Smooth muscle cell (in vitro differentiated cells): ENCODE results near the gene PRRT1B. TPM values are rescaled to one million over a fixed set of nuclear protein-coding genes. Genes with fewer than 3 reads are reported as not detected.

Experiments
- DNase-seq: peaks from one replicate; lab custom pipeline; 2025; ENCODE audit not compliant: unreplicated experiment; lab: John Stamatoyannopoulos, UW
- H2AFZ ChIP-seq: fragments of 200-600 bp; sonication (generic); 2 replicates; pipeline ENCODE4 v1.6.0; 2016; ENCODE audit warnings: antibody characterized with exemption, low read depth, mild to moderate bottlenecking
- H3F3A ChIP-seq: fragments of 200-600 bp; sonication (generic); 2 replicates; pipeline ENCODE4 v1.6.0; 2017; ENCODE audit warnings: antibody characterized with exemption, low read depth
- H3K27ac ChIP-seq: fragments of 200-600 bp; sonication (generic); 2 replicates; pipeline ENCODE4 v1.5.1; 2016; ENCODE audit warnings: low read depth, mild to moderate bottlenecking
- H3K27me3 ChIP-seq: fragments of 200-600 bp; sonication (generic); 2 replicates; pipeline ENCODE4 v1.6.1; 2016; ENCODE audit warnings: low read depth, mild to moderate bottlenecking
- H3K36me3 ChIP-seq: fragments of 200-600 bp; sonication (generic); 2 replicates; pipeline ENCODE4 v1.5.1; 2016; ENCODE audit warnings: low read depth
- H3K4me1 ChIP-seq: fragments of 200-600 bp; sonication (generic); 2 replicates; pipeline ENCODE4 v1.5.1; 2016; ENCODE audit warnings: low read depth
- H3K4me2 ChIP-seq: fragments of 200-600 bp; sonication (generic); 2 replicates; pipeline ENCODE4 v1.6.0; 2016; ENCODE audit warnings: mild to moderate bottlenecking
- H3K4me3 ChIP-seq: fragments of 200-600 bp; sonication (generic); 2 replicates; pipeline ENCODE4 v1.5.1; 2016; ENCODE audit warnings: mild to moderate bottlenecking
- H3K79me2 ChIP-seq: fragments of 200-600 bp; sonication (generic); 2 replicates; pipeline ENCODE4 v1.6.0; 2016; ENCODE audit warnings: low read depth, mild to moderate bottlenecking
- H3K9ac ChIP-seq: fragments of 200-600 bp; sonication (generic); 2 replicates; pipeline ENCODE4 v1.6.0; 2016; ENCODE audit warnings: low read depth
- H3K9me3 ChIP-seq: fragments of 200-600 bp; sonication (generic); replicated peaks from 2 replicates; pipeline ENCODE4 v1.5.1; 2016; ENCODE audit warnings: low read depth
- H4K20me1 ChIP-seq: fragments of 200-600 bp; sonication (generic); 2 replicates; pipeline ENCODE4 v1.6.0; 2016; ENCODE audit warnings: low read depth
- CTCF ChIP-seq: fragments of 200-600 bp; sonication (generic); IDR thresholded peaks from 2 replicates; pipeline ENCODE4 v1.5.1; 2017; ENCODE audit warnings: borderline replicate concordance, mild to moderate bottlenecking, antibody characterized with exemption; ENCODE audit not compliant: insufficient read depth, poor library complexity, severe bottlenecking
- WGBS: methylation state at CpG from one replicate; pipeline ENCODE4 v1.1.7; 2016; ENCODE audit warnings: low lambda C conversion rate; 5-methylcytosine and 5-hydroxymethylcytosine counted together
- polyA plus RNA-seq: library from polyadenylated mRNA; unstranded; fragments of >200 nt; fragmentation: Nextera tagmentation; extraction: Ambion mirVana; gene quantifications from 2 replicates; pipeline ENCODE4 v1.2.1, GENCODE V29; 2016
- total RNA-seq: library from RNA; depleted of rRNA; stranded (reverse); fragments of >200 nt; gene quantifications from 2 replicates; pipeline ENCODE4 v1.2.3, GENCODE V29; 2014

Gene PRRT1B
- total and polyA plus RNA-seq, 2 experiments from 2014 or later: not detected

DNA sequence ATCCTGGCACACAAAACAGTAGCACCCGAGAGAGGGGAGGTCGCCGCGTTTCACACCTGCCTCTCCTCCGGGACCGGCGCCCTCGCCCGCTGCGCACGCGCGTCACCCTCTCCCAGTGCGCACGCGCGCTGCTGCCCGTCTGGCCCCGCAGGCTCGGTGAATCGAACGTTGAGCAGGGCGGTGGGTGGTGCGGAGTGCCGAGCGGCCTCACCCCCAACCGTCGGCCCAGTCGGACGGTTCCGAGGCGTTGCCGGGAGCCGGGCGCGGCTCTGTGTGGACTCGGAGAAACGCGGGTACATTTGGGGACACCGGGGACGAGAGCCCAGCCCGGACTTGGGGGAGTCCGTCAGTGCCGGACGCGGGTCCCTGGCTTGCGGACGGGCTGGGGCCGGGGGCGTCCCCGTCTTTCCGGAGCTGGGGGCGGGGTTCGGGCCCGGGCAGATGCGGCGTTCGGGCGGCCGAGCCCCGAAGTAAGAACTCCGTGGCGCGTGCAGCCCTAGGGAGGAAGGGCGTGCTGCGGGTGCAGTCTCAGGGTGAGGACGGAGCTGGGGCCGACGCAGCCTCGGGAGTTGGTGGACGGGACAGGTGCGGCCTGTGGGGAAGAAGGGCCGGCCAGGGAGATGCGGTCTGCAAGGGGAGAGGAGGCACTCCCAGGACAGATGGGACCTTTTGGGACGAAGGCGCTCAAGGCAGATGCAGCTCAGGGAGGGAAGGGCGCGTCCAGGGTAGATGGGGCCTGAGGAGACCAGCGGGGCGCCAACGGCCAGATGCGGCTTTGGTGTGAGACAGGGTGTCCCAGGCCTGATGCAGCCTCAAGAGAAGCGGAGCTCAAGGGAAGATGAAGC is 42.3 kb upstream of the PRRT1B start, which contains the start of gene POMT1:
TSS of gene POMT1 (plus strand) at position 138 of the 845 bp plus-strand sequence. CDS start 1,301 bp downstream, outside the sequence.
- Histone ChIP-seq H3K4me1 (peaks cover 11% of the 10 kb centered on the region), H3K4me2 (peak within 1 kb of the TSS; percentile 88), H3F3A (peaks cover 29% of the 10 kb centered on the region), H4K20me1 (peaks cover 34% of the 10 kb centered on the region), H3K9ac (peak within 1 kb of the TSS; percentile 76), H3K27me3 (no peaks in the 10 kb centered on the region), H3K4me3 (peak within 1 kb of the TSS; percentile 80), H2AFZ (no peak within 1 kb of the TSS), H3K79me2 (no peaks in the 10 kb centered on the region), H3K9me3 (no peaks in the 10 kb centered on the region), H3K27ac (no peak within 1 kb of the TSS), H3K36me3 (peaks cover 2% of the 10 kb centered on the region)
- TF ChIP-seq CTCF: no peak
- WGBS: 3% methylated on average over 60 of the region's 83 CpGs
- peak; percentile 41 for DNase-seq

DNA sequence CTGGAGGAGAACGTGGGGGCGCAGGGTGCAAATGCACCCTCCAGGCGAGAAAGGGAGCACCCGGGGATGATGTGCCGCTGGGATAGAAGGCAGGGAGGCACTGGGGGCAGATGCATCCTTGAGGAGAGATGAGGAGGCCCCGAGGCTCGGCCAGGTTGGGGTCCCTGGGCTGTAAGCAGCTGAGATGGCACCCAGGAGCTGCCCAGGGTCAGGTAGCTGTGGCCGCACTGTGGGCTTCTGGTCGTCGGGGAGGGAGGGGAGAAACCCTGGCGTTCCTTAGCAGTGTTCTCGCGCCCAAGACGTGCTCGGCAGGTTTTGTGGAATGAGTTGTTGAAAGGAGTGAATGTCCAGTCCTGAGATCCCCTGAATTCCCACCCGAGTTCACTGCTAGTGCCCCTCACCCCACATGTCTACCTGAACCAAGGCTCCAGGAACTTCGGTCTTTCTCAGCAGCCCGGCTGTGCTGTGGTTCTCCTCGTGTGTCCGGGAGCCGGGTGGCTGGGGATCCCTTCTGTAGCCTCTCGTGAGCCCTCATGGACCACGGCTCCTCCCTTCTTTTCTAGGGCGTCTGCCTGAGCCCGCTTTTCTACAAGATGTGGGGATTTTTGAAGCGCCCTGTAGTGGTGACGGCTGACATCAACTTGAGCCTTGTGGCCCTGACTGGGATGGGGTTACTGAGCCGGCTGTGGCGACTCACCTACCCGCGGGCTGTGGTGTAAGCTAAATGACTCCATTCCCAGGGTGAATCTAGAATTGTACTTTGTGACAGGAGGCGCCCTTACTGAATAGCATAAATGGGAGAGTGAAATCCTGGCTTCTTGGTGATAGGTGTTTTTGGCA is 41.5 kb upstream of the PRRT1B start:
- H3K27ac ChIP-seq: no peak overlapping the region
- DNase-seq: no peak

DNA sequence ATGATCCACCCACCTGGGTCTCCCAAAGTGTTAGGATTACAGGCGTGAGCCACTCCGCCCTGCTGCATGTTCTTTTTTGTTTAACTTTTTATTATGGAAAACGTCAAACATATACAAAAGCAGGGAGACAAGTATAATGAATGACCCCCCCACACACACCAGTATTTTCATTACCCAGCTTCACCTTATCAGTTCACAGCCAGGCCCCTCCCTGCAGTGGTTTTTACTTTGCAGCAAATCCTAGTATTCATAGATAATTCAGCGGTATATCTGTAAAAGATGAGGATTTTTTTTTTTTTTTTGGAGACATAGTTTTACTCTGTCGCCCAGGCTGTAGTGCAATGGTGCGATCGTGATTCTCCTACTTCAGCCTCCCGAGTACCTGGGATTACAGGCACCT is 40.3 kb upstream of the PRRT1B start:
- H3F3A ChIP-seq: peaks cover 10% of the 10 kb centered on the region
- no peaks in the 10 kb centered on the region for H3K79me2 ChIP-seq
- H3K9ac ChIP-seq: no peak overlapping the region
- H3K27ac ChIP-seq: no peak overlapping the region
- no peaks in the 10 kb centered on the region for H3K9me3 ChIP-seq
- DNase-seq: no peak
- no peak for TF ChIP-seq CTCF
- H4K20me1 ChIP-seq: peaks cover 18% of the 10 kb centered on the region
- H3K4me1 ChIP-seq: peaks cover 11% of the 10 kb centered on the region
- no peak overlapping the region for H3K4me3 ChIP-seq
- WGBS: 97% methylated on average over 8 of the region's 8 CpGs
- peaks cover 8% of the 10 kb centered on the region for H3K36me3 ChIP-seq
- H2AFZ ChIP-seq: no peak overlapping the region
- H3K27me3 ChIP-seq: no peaks in the 10 kb centered on the region
- H3K4me2 ChIP-seq: no peak overlapping the region

More for the DNA sequence above, 41.5 kb upstream of the PRRT1B start:
- peak overlapping the region; percentile 88 for H3K4me2 ChIP-seq
- H3K79me2 ChIP-seq: no peaks in the 10 kb centered on the region
- 57% methylated on average over 32 of the region's 32 CpGs for WGBS
- H3K4me3 ChIP-seq: peak overlapping the region; percentile 80
- H2AFZ ChIP-seq: no peak overlapping the region
- H3F3A ChIP-seq: peaks cover 21% of the 10 kb centered on the region
- H3K9ac ChIP-seq: peak overlapping the region; percentile 76
- peaks cover 29% of the 10 kb centered on the region for H4K20me1 ChIP-seq
- TF ChIP-seq CTCF: no peak
- H3K4me1 ChIP-seq: peaks cover 11% of the 10 kb centered on the region
- H3K9me3 ChIP-seq: no peaks in the 10 kb centered on the region
- no peaks in the 10 kb centered on the region for H3K36me3 ChIP-seq
- H3K27me3 ChIP-seq: no peaks in the 10 kb centered on the region
